C4-2B (cell line): Measurements from ENCODE around the gene GFPT2.

ENCODE experiments used
- CTCF ChIP-seq: fragments of 450-650 bp; conservative IDR thresholded peaks from 2 replicates; pipeline ENCODE4 v1.5.1; 2017; ENCODE audit warnings: mild to moderate bottlenecking
- ZFX ChIP-seq: fragments of 450-650 bp; IDR thresholded peaks from 2 replicates; pipeline ENCODE4 v1.6.1; 2017

GRCh38 chr5:180373454-180373853 is 20.3 kb upstream of the GFPT2 start:
- TF ChIP-seq CTCF, result no peak
- no peak for TF ChIP-seq ZFX
